Peyer's patch (tissue), 4 donors: ENCODE results near the gene LDB3. TPM values are rescaled to one million over a fixed set of nuclear protein-coding genes. Genes with fewer than 3 reads are reported as not detected.
A peak's percentile ranks its signal among the peaks of the same experiment; 100 is the strongest.
"Not testable (repeated sequence)": the region's sequence is repeated elsewhere in the genome, so short reads cannot be mapped to it uniquely, and the experiment has no call there.

ENCODE experiments used
- DNase-seq, 3 donors: peaks; one replicate each; pipeline ENCODE4 v3.0.0-alpha.2; 2017 to 2019
- H3K27ac ChIP-seq, 4 donors: fragments of 200-600 bp; sonication (generic); one replicate each; pipeline ENCODE4 v1.5.1; 2016 to 2019
- H3K27me3 ChIP-seq, 2 donors: fragments of 200-600 bp; sonication (generic); one replicate each; pipeline ENCODE4 v1.5.1; 2019
- H3K36me3 ChIP-seq, 3 donors: fragments of 200-600 bp; sonication (generic); one replicate each; pipeline ENCODE4 v1.5.1; 2016 to 2019
- H3K4me1 ChIP-seq, 4 donors: fragments of 200-600 bp; sonication (generic); one replicate each; pipeline ENCODE4 v1.5.1; 2016 to 2019
- H3K4me3 ChIP-seq, 4 donors: fragments of 200-600 bp; sonication (generic); 1 replicate in 3 of 4; 2 replicates in 1 of 4; pipeline ENCODE4 v1.5.1; 2016 to 2019; ENCODE audit warnings: mild to moderate bottlenecking in 1 of 4
- H3K9me3 ChIP-seq, 4 donors: fragments of 200-600 bp; sonication (generic); one replicate each; pipeline ENCODE4 v1.5.1; 2016 to 2019; ENCODE audit warnings: mild to moderate bottlenecking in 1 of 4
- POLR2A ChIP-seq, 2 donors: fragments of 450-650 bp; IDR thresholded peaks; one replicate each; pipeline ENCODE4 v1.5.1; 2017; ENCODE audit warnings: antibody characterized with exemption in 2 of 2, mild to moderate bottlenecking in 2 of 2, moderate library complexity in 2 of 2
- total RNA-seq, 4 donors: library from RNA; depleted of rRNA; stranded (reverse); fragments of >200 nt; gene quantifications; one replicate each; pipeline ENCODE4 v1.1.0, GENCODE V29; 2016
- TF ChIP-seq, protein P1 (sequence below), 6 experiments: fragments of 450-650 bp in 4 of 6; fragments of 200-600 bp in 2 of 6; sonication (generic) in 1 of 6; IDR thresholded peaks; one replicate each; pipeline ENCODE4 v1.5.1; 2017 to 2019; ENCODE audit warnings: antibody characterized with exemption in 6 of 6, mild to moderate bottlenecking in 3 of 6, moderate library complexity in 1 of 6

The LDB3 gene
- total RNA-seq, 4 donors from 2014 or later, result 1.3 to 9.1 (median 2.3) TPM

DNA sequence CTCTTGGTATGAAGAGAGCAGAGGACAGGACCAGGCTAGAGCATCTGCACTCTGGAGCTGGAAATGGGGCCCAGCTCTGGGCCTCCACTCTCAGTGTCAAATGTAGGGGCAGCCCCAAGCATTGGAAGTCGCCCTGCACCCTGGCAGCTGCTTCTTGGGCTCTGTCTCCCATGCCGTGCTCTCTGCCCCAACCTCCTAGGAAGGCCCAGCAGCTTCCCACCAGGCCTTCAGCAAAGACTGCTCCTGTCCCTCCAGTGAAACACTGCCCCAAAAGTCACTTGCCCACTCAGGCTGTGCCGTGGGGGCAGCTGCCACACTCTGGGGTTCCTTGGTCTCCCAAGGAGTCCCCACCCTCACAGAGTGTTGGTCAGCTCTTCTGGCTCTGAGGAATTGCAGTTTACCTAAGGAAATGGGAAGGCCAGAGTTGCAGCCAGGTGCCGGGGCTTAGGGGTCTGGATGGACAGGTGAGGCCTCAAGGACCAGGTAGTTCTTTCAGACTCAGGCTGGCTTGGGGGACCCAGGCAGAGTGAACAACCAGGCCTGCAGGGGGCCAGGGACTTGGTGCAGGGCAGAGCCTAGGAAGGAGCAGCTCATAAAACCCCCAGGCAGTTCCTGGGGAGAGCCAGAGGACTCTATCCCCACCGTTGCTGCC is 23.4 kb upstream of the LDB3 start:
- Histone ChIP-seq H3K4me3 (no peak overlapping the region), H3K36me3 (no peaks in the 10 kb centered on the region), H3K27me3 (no peaks in the 10 kb centered on the region), H3K27ac (peak overlapping the region in 1 of 4 donors; percentile 16), H3K9me3 (no peaks in the 10 kb centered on the region), H3K4me1 (peaks cover 0 to 10% (median 0%) of the 10 kb centered on the region in 4 donors)
- TF ChIP-seq POLR2A (IDR thresholded peaks at IDR 0.05), result no peak
- TF ChIP-seq, protein P1, sequence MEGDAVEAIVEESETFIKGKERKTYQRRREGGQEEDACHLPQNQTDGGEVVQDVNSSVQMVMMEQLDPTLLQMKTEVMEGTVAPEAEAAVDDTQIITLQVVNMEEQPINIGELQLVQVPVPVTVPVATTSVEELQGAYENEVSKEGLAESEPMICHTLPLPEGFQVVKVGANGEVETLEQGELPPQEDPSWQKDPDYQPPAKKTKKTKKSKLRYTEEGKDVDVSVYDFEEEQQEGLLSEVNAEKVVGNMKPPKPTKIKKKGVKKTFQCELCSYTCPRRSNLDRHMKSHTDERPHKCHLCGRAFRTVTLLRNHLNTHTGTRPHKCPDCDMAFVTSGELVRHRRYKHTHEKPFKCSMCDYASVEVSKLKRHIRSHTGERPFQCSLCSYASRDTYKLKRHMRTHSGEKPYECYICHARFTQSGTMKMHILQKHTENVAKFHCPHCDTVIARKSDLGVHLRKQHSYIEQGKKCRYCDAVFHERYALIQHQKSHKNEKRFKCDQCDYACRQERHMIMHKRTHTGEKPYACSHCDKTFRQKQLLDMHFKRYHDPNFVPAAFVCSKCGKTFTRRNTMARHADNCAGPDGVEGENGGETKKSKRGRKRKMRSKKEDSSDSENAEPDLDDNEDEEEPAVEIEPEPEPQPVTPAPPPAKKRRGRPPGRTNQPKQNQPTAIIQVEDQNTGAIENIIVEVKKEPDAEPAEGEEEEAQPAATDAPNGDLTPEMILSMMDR (IDR thresholded peaks at IDR 0.05), result no peak
- peak in 2 of 3 donors; percentile 13 to 39 for DNase-seq

DNA sequence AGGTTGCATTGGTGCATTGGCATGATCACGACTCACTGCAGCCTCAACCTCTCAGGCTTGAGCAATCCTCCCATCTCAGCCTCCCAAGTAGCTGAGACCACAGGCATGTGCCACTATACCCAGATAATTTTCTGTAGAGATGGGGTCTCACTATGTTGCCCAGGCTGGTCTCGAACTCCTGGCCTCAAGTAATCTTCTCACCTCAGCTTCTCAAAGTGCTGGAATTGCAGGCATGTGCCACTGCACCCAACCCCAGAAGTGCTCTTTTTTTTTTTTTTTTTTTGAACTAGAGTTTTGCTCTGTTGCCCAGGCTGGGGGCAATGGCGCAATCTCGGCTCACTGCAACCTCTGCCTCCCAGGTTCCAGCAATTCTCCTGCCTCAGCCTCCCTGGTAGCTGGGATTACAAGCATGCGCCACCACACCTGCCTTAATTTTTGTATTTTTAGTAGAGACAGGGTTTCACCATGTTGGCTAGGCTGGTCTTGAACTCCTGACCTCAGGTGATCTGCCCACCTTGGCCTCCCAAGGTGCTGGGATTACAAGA is 22.6 kb upstream of the LDB3 start:
- H3K4me1 ChIP-seq, result peaks cover 0 to 10% (median 0%) of the 10 kb centered on the region in 4 donors
- not testable (repeated sequence) for H3K9me3 ChIP-seq, H3K27ac ChIP-seq, H3K27me3 ChIP-seq, H3K36me3 ChIP-seq, H3K4me3 ChIP-seq
- DNase-seq, result peak in 1 of 3 donors; percentile 15

DNA sequence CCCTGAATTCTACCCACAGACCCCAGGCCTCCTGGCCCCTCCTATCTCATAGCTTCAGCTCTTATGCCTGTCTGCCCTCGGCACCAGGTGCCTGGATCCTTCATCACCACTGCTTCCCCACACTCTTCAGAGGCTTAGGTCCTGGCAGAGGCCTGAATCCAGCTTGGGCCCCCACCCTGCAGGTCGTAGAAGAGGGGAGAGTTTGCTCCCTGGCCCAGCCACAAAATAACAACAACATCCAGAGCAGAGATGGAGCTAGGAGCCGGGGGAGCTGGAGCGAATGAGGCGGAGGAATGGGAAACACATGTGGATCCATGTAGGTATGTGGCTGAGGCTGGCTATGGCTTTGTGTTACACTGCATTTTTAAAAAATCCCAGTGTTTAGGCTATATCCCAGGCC is 21.8 kb upstream of the LDB3 start:
- no peaks in the 10 kb centered on the region for H3K9me3 ChIP-seq
- no peaks in the 10 kb centered on the region for H3K27me3 ChIP-seq
- no peak for TF ChIP-seq POLR2A (IDR thresholded peaks at IDR 0.05)
- TF ChIP-seq, protein P1 (IDR thresholded peaks at IDR 0.05), result no peak
- H3K36me3 ChIP-seq, result no peaks in the 10 kb centered on the region
- peak in 2 of 3 donors; percentile 3 to 27 for DNase-seq
- no peak overlapping the region for H3K27ac ChIP-seq
- H3K4me1 ChIP-seq, result peaks cover 0 to 10% (median 0%) of the 10 kb centered on the region in 4 donors
- no peak overlapping the region for H3K4me3 ChIP-seq

DNA sequence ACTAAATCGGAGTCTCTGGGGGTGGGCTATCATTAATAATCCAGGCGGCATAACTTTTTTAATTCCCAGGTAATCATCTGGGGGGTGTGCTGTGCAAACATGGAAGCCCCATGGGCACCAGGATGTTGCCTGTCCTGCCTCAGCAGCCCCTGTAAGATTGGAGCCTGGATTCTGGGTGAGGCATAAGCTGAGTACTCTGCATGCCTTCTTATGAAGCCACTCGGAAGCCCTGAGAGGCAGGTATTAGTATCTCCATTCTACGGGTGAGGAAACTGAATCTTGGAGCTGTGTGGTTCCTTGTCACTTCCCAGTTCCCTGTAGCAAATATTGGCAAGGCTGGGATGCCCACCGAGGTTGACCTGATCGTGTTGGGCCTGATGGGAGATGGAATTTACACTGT is 21.4 kb upstream of the LDB3 start:
- H3K27me3 ChIP-seq, result no peaks in the 10 kb centered on the region
- peak in 1 of 3 donors; percentile 13 for DNase-seq
- H3K4me1 ChIP-seq, result peaks cover 0 to 10% (median 0%) of the 10 kb centered on the region in 4 donors
- H3K4me3 ChIP-seq, result no peak overlapping the region
- H3K9me3 ChIP-seq, result no peaks in the 10 kb centered on the region
- no peak overlapping the region for H3K27ac ChIP-seq
- H3K36me3 ChIP-seq, result no peaks in the 10 kb centered on the region
- TF ChIP-seq, protein P1 (IDR thresholded peaks at IDR 0.05), result no peak
- TF ChIP-seq POLR2A (IDR thresholded peaks at IDR 0.05), result no peak

DNA sequence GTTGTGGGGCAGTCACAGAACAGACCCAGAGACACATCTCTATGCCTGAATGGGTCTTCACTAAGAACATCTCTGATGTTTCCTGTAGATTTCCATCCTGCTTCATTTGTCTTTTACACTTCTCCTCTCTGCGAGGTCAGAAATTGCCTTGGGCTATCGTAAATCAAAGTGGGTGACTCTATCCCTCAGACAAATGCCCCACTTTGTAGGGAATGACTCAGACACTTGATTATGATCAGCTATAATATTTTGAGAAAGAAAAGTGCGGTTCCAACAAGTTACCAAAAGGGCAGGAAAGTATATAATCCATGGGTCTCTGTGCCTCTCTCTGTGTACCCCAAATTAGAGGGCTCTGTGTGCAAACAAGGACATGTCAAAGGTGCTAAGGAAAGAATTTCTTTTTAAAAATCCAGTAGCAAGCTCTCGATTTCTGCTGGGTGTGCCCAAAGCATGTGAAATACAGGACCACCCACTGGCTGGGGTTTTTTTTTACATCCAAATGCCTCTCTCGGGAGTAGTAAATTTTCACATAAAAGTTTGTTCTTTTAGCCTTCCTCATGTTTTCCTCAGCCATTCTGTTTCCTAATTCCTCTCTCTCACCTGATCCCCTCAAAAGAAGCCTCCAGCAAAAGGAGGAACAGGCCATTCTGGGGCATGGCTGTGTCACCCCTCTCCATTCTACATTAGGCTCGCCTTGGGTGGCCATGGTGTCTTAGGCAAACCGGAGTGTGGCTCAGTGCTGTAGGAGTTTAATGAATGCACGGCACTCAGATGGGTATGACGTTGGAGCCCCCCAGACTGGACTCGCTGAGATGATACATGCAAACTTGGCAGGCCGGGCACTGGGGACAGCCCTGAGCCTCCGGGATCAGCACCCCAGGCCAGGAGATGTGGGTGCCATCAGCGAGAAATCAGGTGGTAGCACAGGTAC is 20.3 kb upstream of the LDB3 start:
- DNase-seq, result peak in 2 of 3 donors; percentile 40

More for the DNA sequence above, 20.3 kb upstream of the LDB3 start:
- TF ChIP-seq, protein P1 (IDR thresholded peaks at IDR 0.05), result no peak
- no peak for TF ChIP-seq POLR2A (IDR thresholded peaks at IDR 0.05)
- H3K4me3 ChIP-seq, result no peak overlapping the region
- H3K9me3 ChIP-seq, result no peaks in the 10 kb centered on the region
- H3K27ac ChIP-seq, result no peak overlapping the region
- peaks cover 0 to 10% (median 0%) of the 10 kb centered on the region in 4 donors for H3K4me1 ChIP-seq
- H3K27me3 ChIP-seq, result no peaks in the 10 kb centered on the region
- H3K36me3 ChIP-seq, result no peaks in the 10 kb centered on the region
